ENCODE measurements around the gene FGF14. TPM values are rescaled to one million over a fixed set of nuclear protein-coding genes. Genes with fewer than 3 reads are reported as not detected.

The FGF14 gene
- polyA plus RNA-seq, 2 donors: 0.04 to 0.29 TPM

DNA sequence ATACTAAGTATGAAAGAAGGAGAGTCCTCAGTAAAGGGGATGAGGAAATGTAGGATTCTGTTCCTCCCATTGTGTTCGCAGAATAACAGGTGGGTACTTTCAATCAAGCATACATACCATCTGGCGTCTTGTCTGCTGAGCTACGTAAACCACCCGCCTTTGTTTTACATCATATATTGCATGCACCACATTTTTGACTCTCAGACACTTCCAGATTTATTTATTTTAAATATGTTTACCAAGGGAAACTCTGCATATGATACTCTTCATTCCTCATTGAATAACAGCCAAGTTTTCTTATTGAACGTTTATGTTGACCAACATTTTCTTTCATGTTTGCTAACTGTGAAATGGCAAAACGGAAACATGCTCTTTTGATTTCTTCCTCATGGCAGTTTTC lies 174.1 kb downstream of the FGF14 start:
- no peaks in the 10 kb centered on the region for H3K36me3 ChIP-seq (ENCODE audit: control insufficient read depth in 2 of 2, insufficient read depth in 2 of 2, low read length in 1 of 2)
- H3K9me3 ChIP-seq (ENCODE audit: control insufficient read depth in 2 of 2, insufficient read depth in 1 of 2, low read depth in 1 of 2, low read length in 1 of 2): no peaks in the 10 kb centered on the region
- 67 to 71% methylated on average over 6 of the region's 6 CpGs for whole genome bisulfite sequencing, 2 donors
- H3K27me3 ChIP-seq (ENCODE audit: control insufficient read depth in 1 of 2, insufficient read depth in 2 of 2, low read length in 2 of 2): no peaks in the 10 kb centered on the region
- no peaks in the 10 kb centered on the region for H3K4me1 ChIP-seq (ENCODE audit: control insufficient read depth in 2 of 2, insufficient read depth in 2 of 2, low read length in 1 of 2)
- H3K4me3 ChIP-seq (ENCODE audit: low read depth in 1 of 2, low read length in 2 of 2): no peak overlapping the region
- no peak overlapping the region for H3K27ac ChIP-seq (ENCODE audit: low read depth in 2 of 2, low read length in 1 of 2)

DNA sequence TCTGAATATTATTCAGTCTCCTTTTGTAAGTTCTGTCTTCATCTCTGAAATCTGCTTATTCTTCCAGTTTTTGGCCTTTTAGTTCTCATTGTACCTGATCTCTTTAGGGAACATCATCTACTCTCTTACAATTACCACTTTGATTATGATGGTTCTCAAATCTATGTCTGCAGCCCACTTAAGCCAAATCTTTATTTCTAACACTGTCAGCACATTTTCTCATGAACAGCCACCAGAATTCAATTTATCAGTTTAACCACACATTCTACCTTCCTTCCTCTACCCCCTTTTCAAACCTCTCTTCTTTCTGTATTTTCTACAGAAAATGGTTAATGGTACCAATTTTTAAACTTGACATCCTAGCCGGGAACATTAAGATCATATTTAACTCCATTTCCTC lies 175.3 kb downstream of the FGF14 start:
- Histone ChIP-seq H3K27ac (ENCODE audit: low read depth in 2 of 2, low read length in 1 of 2) (no peak overlapping the region), H3K27me3 (ENCODE audit: control insufficient read depth in 1 of 2, insufficient read depth in 2 of 2, low read length in 2 of 2) (no peaks in the 10 kb centered on the region), H3K4me1 (ENCODE audit: control insufficient read depth in 2 of 2, insufficient read depth in 2 of 2, low read length in 1 of 2) (no peaks in the 10 kb centered on the region), H3K4me3 (ENCODE audit: low read depth in 1 of 2, low read length in 2 of 2) (no peak overlapping the region), H3K36me3 (ENCODE audit: control insufficient read depth in 2 of 2, insufficient read depth in 2 of 2, low read length in 1 of 2) (no peaks in the 10 kb centered on the region), H3K9me3 (ENCODE audit: control insufficient read depth in 2 of 2, insufficient read depth in 1 of 2, low read depth in 1 of 2, low read length in 1 of 2) (no peaks in the 10 kb centered on the region)
- 86 to 94% methylated on average over 1 of the region's 1 CpG for WGBS, 2 donors

DNA sequence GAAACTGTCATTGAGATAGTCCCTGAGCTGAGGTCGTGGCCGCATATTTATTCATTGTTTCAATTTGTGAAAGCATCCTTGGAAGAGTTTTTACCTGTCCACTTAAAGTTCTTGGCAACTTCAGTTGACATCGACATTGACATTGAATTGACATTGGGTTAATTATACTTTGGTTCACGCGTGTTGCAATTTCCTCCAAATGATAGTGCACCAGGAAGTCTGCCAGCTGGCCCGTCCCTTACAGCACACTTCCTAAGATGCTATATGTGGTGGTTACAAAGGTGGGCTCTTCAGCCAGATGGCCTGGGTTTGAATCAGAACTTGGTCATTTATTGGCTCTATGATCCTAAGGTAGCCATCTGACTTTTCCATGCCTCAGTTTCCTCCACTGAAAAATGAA lies 176.0 kb downstream of the FGF14 start:
- Histone ChIP-seq H3K4me3 (ENCODE audit: low read depth in 1 of 2, low read length in 2 of 2) (no peak overlapping the region), H3K36me3 (ENCODE audit: control insufficient read depth in 2 of 2, insufficient read depth in 2 of 2, low read length in 1 of 2) (no peaks in the 10 kb centered on the region), H3K4me1 (ENCODE audit: control insufficient read depth in 2 of 2, insufficient read depth in 2 of 2, low read length in 1 of 2) (no peaks in the 10 kb centered on the region), H3K27ac (ENCODE audit: low read depth in 2 of 2, low read length in 1 of 2) (no peak overlapping the region), H3K27me3 (ENCODE audit: control insufficient read depth in 1 of 2, insufficient read depth in 2 of 2, low read length in 2 of 2) (no peaks in the 10 kb centered on the region), H3K9me3 (ENCODE audit: control insufficient read depth in 2 of 2, insufficient read depth in 1 of 2, low read depth in 1 of 2, low read length in 1 of 2) (no peaks in the 10 kb centered on the region)
- WGBS, 2 donors: 55 to 71% methylated on average over 6 of the region's 6 CpGs

DNA sequence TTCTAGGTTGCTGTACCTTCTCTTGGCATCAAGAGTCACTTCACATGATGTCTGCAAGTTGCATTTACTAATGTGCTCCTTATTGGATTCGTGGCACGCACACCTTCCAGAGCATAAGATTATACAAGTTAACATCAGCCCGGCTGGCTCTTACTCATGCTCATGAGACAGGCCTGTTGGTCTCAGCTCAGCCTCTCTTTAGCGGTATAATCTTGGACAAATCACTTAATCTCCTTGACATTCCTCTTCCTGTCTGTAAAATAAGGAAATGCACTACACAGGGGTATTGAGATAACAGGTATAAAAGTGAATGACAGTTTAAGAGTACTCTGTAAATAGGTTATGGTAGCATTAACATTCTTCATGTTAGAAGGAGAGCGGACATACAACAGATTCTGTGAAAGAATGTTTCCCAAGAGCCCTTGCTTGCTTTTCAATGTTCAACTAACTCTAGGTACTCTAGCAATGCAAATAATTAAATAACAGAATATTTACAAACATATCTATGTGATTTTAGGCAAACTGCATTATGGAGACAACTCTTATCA lies 181.1 kb downstream of the FGF14 start:
- Histone ChIP-seq H3K36me3 (ENCODE audit: control insufficient read depth in 2 of 2, insufficient read depth in 2 of 2, low read length in 1 of 2) (no peaks in the 10 kb centered on the region), H3K4me1 (ENCODE audit: control insufficient read depth in 2 of 2, insufficient read depth in 2 of 2, low read length in 1 of 2) (no peaks in the 10 kb centered on the region), H3K4me3 (ENCODE audit: low read depth in 1 of 2, low read length in 2 of 2) (no peak overlapping the region), H3K27ac (ENCODE audit: low read depth in 2 of 2, low read length in 1 of 2) (no peak overlapping the region), H3K9me3 (ENCODE audit: control insufficient read depth in 2 of 2, insufficient read depth in 1 of 2, low read depth in 1 of 2, low read length in 1 of 2) (no peaks in the 10 kb centered on the region), H3K27me3 (ENCODE audit: control insufficient read depth in 1 of 2, insufficient read depth in 2 of 2, low read length in 2 of 2) (no peaks in the 10 kb centered on the region)
- 45 to 51% methylated on average over 5 of the region's 5 CpGs for WGBS, 2 donors

DNA sequence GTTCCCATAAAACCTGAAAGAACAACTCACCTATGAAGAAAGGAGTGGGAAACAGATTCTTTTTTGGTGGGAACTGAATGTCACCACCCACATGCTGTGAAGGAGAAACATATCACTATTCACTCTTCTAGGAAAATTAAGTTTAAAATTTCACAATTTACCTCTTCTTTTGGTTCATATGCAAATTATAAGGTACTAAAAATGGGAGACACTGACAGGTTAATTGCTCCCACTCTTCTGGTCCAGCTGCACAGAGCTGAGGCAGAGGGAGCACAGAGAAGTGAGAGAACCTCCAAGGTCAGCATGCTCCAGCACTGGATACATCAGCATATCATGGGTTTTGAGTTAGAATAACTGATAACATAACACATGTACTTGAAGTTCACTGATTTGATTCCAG lies 186.9 kb downstream of the FGF14 start:
- Histone ChIP-seq H3K36me3 (ENCODE audit: control insufficient read depth in 2 of 2, insufficient read depth in 2 of 2, low read length in 1 of 2) (no peaks in the 10 kb centered on the region), H3K27me3 (ENCODE audit: control insufficient read depth in 1 of 2, insufficient read depth in 2 of 2, low read length in 2 of 2) (no peaks in the 10 kb centered on the region), H3K9me3 (ENCODE audit: control insufficient read depth in 2 of 2, insufficient read depth in 1 of 2, low read depth in 1 of 2, low read length in 1 of 2) (no peaks in the 10 kb centered on the region), H3K27ac (ENCODE audit: low read depth in 2 of 2, low read length in 1 of 2) (no peak overlapping the region), H3K4me3 (ENCODE audit: low read depth in 1 of 2, low read length in 2 of 2) (no peak overlapping the region), H3K4me1 (ENCODE audit: control insufficient read depth in 2 of 2, insufficient read depth in 2 of 2, low read length in 1 of 2) (no peaks in the 10 kb centered on the region)

DNA sequence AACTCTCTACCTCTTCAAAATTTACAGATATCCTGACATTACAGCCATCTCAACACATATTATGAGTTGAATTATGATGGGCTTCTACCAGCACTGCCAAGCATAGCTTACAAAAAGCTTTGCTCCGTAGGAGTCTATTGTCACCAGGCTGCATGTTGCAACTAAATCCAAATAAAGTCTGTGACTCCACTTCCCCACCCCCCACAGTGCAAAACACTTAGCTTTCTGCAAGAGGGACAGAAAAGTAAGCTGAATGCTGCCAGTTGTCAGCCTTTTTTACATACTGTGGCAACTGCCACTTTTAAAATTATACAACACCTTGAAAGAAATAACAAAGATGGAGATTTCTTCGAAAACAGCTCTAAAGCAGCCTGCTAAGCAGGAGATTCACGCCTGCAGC lies 189.1 kb downstream of the FGF14 start:
- H3K9me3 ChIP-seq (ENCODE audit: control insufficient read depth in 2 of 2, insufficient read depth in 1 of 2, low read depth in 1 of 2, low read length in 1 of 2): no peaks in the 10 kb centered on the region
- no peaks in the 10 kb centered on the region for H3K36me3 ChIP-seq (ENCODE audit: control insufficient read depth in 2 of 2, insufficient read depth in 2 of 2, low read length in 1 of 2)
- no peak overlapping the region for H3K27ac ChIP-seq (ENCODE audit: low read depth in 2 of 2, low read length in 1 of 2)
- no peaks in the 10 kb centered on the region for H3K27me3 ChIP-seq (ENCODE audit: control insufficient read depth in 1 of 2, insufficient read depth in 2 of 2, low read length in 2 of 2)
- H3K4me1 ChIP-seq (ENCODE audit: control insufficient read depth in 2 of 2, insufficient read depth in 2 of 2, low read length in 1 of 2): no peaks in the 10 kb centered on the region
- 52 to 61% methylated on average over 3 of the region's 3 CpGs for WGBS, 2 donors
- H3K4me3 ChIP-seq (ENCODE audit: low read depth in 1 of 2, low read length in 2 of 2): no peak overlapping the region

DNA sequence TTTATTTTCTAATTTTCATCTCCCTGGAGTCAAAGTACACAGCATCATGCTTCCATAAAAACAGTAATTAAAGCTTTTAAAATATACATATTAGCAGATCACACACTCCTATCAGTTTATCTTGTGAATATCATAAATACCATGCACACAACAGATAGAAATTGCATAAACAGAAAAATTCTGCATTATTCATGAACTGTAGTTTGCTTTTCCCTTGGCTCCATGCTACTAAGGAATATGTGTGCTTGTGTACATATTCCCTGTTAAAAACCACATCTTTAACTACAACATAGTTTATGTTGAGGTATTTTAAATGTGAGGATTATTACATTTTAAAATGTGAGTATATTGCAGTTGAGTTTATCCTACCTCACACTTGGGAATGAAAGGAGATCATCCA lies 193.5 kb downstream of the FGF14 start:
- no peak overlapping the region for H3K4me3 ChIP-seq (ENCODE audit: low read depth in 1 of 2, low read length in 2 of 2)

DNA sequence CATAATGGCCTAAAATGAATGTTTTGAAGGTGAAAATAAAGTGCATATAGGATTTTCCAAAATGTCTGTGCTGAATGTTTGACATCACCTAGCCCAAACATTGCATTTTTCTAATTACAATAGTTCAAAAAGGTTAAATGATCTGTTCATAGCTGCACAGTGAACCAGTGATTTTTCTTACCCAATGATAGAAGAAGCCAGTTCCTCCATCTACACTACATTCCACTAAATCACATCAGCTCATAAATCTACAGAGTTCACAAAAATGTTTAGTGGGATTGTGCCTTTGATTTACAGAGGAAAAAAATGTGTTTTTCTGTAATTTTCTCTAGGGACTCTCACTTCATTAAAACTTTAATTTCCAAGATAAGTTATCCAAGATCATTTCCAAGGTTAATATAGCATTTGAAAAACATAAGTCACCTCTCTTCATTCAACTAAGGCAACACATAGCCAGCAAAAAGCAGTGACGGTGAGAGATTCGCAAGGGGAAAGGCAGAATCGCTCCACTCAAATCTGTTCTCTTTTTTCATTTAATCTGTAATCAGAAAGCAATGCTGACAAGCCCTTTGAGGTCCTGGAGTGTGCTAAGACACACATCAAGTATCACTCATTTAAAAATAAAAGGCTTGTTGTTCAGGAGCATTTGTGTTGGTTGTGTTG lies 194.0 kb downstream of the FGF14 start:
- WGBS, 2 donors: 89 to 90% methylated on average over 3 of the region's 3 CpGs
- no peaks in the 10 kb centered on the region for H3K9me3 ChIP-seq (ENCODE audit: control insufficient read depth in 2 of 2, insufficient read depth in 1 of 2, low read depth in 1 of 2, low read length in 1 of 2)
- H3K27me3 ChIP-seq (ENCODE audit: control insufficient read depth in 1 of 2, insufficient read depth in 2 of 2, low read length in 2 of 2): no peaks in the 10 kb centered on the region

More for the DNA sequence above, 193.5 kb downstream of the FGF14 start:
- H3K4me1 ChIP-seq (ENCODE audit: control insufficient read depth in 2 of 2, insufficient read depth in 2 of 2, low read length in 1 of 2): no peaks in the 10 kb centered on the region
- H3K9me3 ChIP-seq (ENCODE audit: control insufficient read depth in 2 of 2, insufficient read depth in 1 of 2, low read depth in 1 of 2, low read length in 1 of 2): no peaks in the 10 kb centered on the region
- no peak overlapping the region for H3K27ac ChIP-seq (ENCODE audit: low read depth in 2 of 2, low read length in 1 of 2)
- no peaks in the 10 kb centered on the region for H3K27me3 ChIP-seq (ENCODE audit: control insufficient read depth in 1 of 2, insufficient read depth in 2 of 2, low read length in 2 of 2)
- H3K36me3 ChIP-seq (ENCODE audit: control insufficient read depth in 2 of 2, insufficient read depth in 2 of 2, low read length in 1 of 2): no peaks in the 10 kb centered on the region

DNA sequence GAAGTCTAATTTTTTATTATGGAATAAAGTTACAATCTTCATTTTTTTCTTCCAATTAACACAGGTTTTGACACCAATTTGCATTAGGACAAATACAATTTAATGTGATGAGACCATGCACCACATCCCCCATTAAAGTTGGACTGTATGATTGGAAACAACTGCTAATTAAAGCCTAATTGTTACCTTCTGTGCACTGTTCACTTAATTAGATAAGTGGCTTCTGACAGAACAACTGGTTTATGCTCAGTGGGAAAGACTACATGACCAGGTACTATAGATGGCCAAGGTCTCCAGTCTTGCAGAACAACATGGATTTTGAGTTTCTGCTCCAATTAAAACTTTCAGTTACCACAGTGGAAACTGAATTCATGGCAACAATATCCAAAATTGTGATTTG lies 198.1 kb downstream of the FGF14 start:
- Histone ChIP-seq H3K4me1 (ENCODE audit: control insufficient read depth in 2 of 2, insufficient read depth in 2 of 2, low read length in 1 of 2) (no peaks in the 10 kb centered on the region), H3K27me3 (ENCODE audit: control insufficient read depth in 1 of 2, insufficient read depth in 2 of 2, low read length in 2 of 2) (no peaks in the 10 kb centered on the region)

More for the DNA sequence above, 194.0 kb downstream of the FGF14 start:
- Histone ChIP-seq H3K4me1 (ENCODE audit: control insufficient read depth in 2 of 2, insufficient read depth in 2 of 2, low read length in 1 of 2) (no peaks in the 10 kb centered on the region), H3K27ac (ENCODE audit: low read depth in 2 of 2, low read length in 1 of 2) (no peak overlapping the region), H3K36me3 (ENCODE audit: control insufficient read depth in 2 of 2, insufficient read depth in 2 of 2, low read length in 1 of 2) (no peaks in the 10 kb centered on the region), H3K4me3 (ENCODE audit: low read depth in 1 of 2, low read length in 2 of 2) (no peak overlapping the region)

More for the DNA sequence above, 198.1 kb downstream of the FGF14 start:
- no peaks in the 10 kb centered on the region for H3K36me3 ChIP-seq (ENCODE audit: control insufficient read depth in 2 of 2, insufficient read depth in 2 of 2, low read length in 1 of 2)
- no peak overlapping the region for H3K4me3 ChIP-seq (ENCODE audit: low read depth in 1 of 2, low read length in 2 of 2)
- no peaks in the 10 kb centered on the region for H3K9me3 ChIP-seq (ENCODE audit: control insufficient read depth in 2 of 2, insufficient read depth in 1 of 2, low read depth in 1 of 2, low read length in 1 of 2)
- no peak overlapping the region for H3K27ac ChIP-seq (ENCODE audit: low read depth in 2 of 2, low read length in 1 of 2)
